ENCODE results near the gene IFT88. TPM values are rescaled to one million over a fixed set of nuclear protein-coding genes. Genes with fewer than 3 reads are reported as not detected.
A peak's percentile ranks its signal among the peaks of the same experiment; 100 is the strongest.

The IFT88 gene
- total RNA-seq, 1 experiment from 2014 or later = 6.0 TPM

GRCh38 chr13:20566468-20566897 lies 474 bp upstream of the IFT88 start:
- DNase-seq (ENCODE audit: low read depth) = peak; percentile 64

DNA sequence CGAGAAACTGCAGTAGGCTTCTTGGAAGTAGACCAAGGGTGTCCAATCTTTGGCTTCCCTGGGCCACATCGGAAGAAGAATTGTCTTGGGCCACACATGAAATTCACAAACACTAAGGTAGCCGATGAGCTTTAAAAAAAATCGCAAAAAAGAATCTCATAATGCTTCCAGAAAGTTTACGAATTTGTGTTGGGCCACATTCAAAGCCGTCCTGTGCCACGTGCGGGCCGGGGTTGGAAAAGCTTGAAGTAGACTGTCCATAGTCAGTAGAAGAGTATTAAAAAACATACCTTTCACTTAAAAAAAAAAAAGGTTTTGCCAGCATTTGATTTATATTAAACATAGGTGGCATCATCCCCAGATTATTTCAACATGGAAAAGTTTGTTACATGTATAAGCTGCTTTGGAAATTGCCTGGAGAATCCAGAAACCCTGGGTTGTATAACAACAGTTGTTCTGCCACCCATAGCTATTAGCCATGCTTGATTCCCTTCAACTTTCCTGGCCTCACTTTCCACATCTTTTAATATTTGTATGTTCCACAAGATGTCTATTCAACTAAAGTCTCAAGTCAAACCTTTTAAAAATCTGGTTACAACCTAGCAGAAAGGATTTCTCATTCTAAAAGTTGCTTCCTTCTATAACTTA lies 1.0 kb downstream of the IFT88 start:
- no peak for DNase-seq (ENCODE audit: low read depth)

GRCh38 chr13:20570517-20570916 lies 3.6 kb downstream of the IFT88 start:
- no peak for DNase-seq (ENCODE audit: low read depth)

- DNase-seq (ENCODE audit: low read depth) = no peak
These were observed 4.7 kb downstream of the IFT88 start for GRCh38 chr13:20571676-20572075.

DNA sequence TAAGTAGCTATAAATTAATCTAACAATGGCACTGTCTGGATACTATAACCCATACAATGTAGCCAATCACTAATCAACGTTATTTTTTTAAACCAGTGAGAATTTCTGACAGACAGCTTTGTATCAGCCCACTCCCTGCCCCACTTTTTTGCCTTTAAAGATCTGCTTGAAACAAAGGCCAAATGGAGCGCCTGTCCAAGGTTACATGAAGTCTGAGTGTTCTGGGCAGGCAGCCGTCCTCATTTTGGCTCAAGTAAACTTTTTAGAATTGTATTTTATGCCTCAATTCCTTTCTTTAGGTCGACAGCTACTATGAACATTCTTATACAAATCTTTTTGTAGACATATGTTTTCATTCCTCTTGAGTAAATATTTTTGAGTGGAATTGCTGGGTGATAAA lies 6.2 kb downstream of the IFT88 start:
- DNase-seq (ENCODE audit: low read depth) = no peak

DNA sequence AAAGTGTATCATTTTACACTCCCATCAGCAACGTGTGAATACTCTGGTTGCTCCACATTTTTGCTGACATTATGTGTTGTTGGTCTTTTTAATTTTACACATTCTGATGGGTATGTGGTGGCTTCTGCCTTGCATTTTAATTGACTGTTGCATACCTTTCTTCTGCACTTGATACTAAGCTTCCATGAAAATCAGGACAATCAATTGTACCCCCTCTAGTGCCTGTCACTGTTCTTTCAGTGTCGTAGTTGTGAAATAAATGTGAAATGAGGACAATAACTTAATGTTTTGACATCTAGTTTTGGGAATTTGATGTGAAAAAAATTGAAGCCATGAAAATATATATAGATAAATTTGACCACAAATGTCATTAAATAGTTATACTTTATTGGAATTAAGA lies 6.7 kb downstream of the IFT88 start:
- DNase-seq (ENCODE audit: low read depth) = no peak

GRCh38 chr13:20579191-20579590 lies 12.2 kb downstream of the IFT88 start:
- DNase-seq (ENCODE audit: low read depth) = no peak

- no peak for DNase-seq (ENCODE audit: low read depth)
These were observed 13.3 kb downstream of the IFT88 start for GRCh38 chr13:20580257-20580656.

- DNase-seq (ENCODE audit: low read depth) = no peak
These were observed 15.1 kb downstream of the IFT88 start for GRCh38 chr13:20582026-20582425.

DNA sequence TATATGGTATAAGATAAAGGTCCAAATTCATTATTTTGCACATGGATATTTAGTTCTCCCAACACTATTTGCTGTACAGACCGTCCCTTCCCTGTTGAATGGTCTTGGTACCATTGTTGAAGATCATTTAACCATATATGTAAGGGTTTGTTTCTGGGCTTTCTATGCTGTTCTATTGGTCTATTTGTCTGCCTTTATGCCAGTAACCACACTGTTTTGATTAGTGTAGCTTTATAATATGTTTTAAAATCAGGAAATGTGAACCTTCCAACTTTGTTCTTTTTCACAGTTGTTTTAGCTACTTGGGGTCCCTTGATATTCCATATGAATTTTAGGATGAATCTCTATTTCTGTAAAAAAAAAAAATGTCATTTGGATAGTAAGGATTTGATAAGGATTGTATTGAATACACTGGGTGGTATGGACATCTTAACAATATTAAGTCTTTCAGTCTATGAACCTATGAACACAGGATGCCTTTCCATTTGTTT lies 16.9 kb downstream of the IFT88 start:
- no peak for DNase-seq (ENCODE audit: low read depth)

GRCh38 chr13:20585371-20585770 lies 18.4 kb downstream of the IFT88 start:
- DNase-seq (ENCODE audit: low read depth) = no peak

- no peak for DNase-seq (ENCODE audit: low read depth)
These were observed 21.7 kb downstream of the IFT88 start for GRCh38 chr13:20588529-20589110.

DNA sequence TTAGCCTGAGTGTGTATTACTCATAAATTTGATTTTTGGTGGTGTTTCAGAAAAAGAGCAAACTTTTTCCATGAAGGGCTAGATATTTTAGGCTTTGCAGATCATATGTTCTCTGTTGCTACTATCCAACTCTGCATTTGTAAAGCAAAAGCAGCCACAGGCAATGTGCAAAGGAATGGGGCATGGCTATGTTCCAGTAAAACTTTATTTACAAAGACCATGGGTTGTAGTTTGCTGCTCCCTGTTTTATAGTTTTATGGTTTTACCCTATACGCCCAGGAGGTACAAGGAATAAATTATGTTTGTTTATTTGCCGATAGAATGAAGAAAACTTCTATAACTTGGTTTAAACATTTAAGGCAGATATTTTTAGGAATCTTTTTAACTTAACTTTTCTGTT lies 23.6 kb downstream of the IFT88 start:
- no peak for DNase-seq (ENCODE audit: low read depth)

DNA sequence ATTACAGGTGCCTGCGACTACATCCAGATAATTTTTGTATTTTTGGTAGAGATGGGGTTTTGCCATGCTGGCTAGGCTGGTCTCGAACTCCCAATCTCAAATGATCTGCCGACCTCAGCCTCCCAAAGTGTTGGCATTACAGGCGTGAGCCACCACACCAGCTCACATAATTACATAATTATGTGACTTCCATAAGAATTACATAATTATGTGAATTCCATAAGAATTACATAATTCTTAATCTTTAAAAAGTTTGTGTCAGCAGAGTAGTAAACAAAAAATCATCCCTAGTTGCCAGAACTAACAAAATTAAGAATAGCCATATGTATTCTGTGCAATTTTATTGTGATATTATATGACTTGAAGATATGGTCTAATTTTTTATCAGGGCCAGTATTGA lies 25.6 kb downstream of the IFT88 start:
- no peak for DNase-seq (ENCODE audit: low read depth)

- DNase-seq (ENCODE audit: low read depth) = no peak
These were observed 27.3 kb downstream of the IFT88 start for GRCh38 chr13:20594280-20594679.

- DNase-seq (ENCODE audit: low read depth) = no peak
These were observed 40.1 kb downstream of the IFT88 start for GRCh38 chr13:20607015-20607414.

- peak; percentile 20 for DNase-seq (ENCODE audit: low read depth)
These were observed 41.6 kb downstream of the IFT88 start for GRCh38 chr13:20608438-20609020.

GRCh38 chr13:20609145-20609544 lies 42.2 kb downstream of the IFT88 start:
- peak; percentile 84 for DNase-seq (ENCODE audit: low read depth)

DNA sequence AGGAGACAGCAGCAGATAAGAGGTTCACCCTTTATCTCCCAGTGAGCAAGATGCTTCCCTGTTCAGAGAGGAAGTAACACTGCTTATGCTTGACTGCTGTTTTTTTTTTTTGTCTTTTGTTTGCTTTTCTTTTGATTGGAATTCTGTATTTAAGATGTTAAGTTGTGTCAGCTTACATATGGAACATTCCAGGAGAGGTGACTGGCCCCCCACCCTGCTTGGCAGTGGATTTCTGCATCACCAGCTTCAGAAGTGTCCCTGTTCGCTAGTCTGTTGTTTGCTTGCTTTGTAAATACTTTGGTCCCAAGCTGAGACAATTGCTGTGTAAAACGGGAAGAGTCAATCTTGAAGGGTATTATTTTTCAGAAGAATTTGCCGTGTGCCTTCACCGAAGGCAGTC lies 43.0 kb downstream of the IFT88 start:
- DNase-seq (ENCODE audit: low read depth) = no peak

DNA sequence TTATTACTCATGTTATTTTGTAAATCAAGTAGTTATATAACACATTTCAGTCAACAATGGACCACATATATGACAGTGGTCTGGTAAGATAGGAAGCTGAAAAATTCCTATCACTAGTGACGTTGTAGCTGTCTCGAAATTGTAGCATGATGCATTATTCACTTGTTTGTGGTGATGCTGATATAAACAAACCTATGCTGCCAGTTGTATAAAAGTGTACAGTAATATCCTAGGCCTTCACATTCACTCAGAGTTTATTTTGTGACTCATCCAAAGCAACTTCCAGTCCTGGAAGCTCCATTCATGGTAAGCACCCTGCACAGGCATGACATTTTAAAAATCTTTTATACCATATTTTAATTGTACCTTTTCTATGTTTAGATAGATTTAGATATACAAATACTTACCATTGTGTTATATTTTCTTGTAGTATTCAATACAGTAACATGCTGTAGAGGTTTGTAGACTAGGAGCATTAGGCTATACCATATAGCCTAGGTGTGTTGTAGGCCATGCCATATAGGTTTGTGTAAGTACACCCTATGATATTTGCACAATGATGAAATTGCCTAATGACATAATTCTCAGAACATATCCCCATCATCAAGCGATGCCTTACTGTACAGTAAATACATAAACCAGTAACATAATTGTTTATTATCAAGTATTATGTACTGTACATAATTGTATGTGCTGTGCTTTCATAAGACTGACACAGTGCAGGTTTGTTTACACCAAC lies 49.3 kb downstream of the IFT88 start:
- peak; percentile 89 for DNase-seq (ENCODE audit: low read depth)

GRCh38 chr13:20623000-20623399 lies 56.0 kb downstream of the IFT88 start:
- DNase-seq (ENCODE audit: low read depth) = no peak

DNA sequence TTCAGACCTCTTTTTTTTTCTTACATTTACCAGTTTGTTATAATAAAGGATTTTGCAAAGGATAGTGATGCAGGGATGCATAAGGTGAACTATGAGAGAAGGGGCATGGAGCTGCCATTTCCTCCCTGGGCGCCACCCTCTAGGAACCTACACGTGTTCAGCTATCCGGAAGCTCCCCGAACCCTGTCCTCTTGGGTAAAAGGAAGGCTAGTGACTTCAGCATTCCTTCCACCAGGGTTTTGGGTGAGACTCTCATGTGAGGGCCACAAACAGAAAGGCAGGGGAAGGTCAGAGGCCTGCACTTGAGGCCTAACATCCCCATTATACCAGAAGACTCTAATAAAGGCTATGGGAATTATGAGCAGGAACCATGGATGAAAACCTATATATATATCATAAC lies 57.3 kb downstream of the IFT88 start:
- DNase-seq (ENCODE audit: low read depth) = no peak

DNA sequence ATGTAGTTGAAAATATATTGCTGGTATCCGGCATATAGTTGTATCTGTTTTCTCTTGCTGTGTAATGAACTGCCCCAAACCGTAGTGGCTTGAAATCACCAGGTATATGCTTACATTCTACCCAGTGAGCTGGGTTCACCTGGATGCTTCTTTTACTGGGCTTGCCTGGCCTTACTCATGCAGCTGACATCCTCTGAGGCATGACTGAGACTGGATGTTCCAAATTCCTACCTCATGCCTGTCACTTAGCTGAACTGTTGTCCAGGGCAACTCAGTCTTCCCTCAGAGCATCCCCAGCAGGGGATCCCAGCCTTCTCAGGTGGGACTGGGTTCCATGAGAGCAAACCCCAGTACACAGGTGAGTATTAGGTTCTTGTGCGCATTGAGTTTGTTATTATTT lies 66.8 kb downstream of the IFT88 start:
- no peak for DNase-seq (ENCODE audit: low read depth)
